GM12878 (cell line): ENCODE results near the gene BOLA2B. TPM values are rescaled to one million over a fixed set of nuclear protein-coding genes. Genes with fewer than 3 reads are reported as not detected.

Experiments used
- ATAC-seq: fragments of 200-7000 bp; cut with Tn5 transposase; 3 replicates; pipeline ENCODE4 v1.9.1; 2020; ENCODE audit warnings: mild to moderate bottlenecking, moderate library complexity
- BruUV-seq: library from RNA; stranded (reverse); fragments of 400-500 nt; replicated peaks from 2 replicates; lab custom pipeline; 2021; lab: Mats Ljungman, UMichigan
- CTCF ChIA-PET: fragments of 300-600 bp; sonication (Branson Sonifier 250); formaldehyde crosslinking; extraction: SDS; loops from one replicate; lab custom pipeline; 2021; ENCODE audit warnings: inconsistent platforms; lab: Yijun Ruan, JAX
- POLR2A ChIA-PET: fragments of 350-600 bp; formaldehyde crosslinking; extraction: SDS; loops from one replicate; lab custom pipeline; 2021; ENCODE audit warnings: inconsistent platforms; lab: Charles Lee
- RAD21 ChIA-PET: fragments of 300-600 bp; sonication (Branson Sonifier 250); formaldehyde crosslinking; loops from one replicate; lab custom pipeline; 2023; ENCODE audit warnings: antibody characterized with exemption; ENCODE audit not compliant: unreplicated experiment; lab: Charles Lee
- SMC1A ChIA-PET: fragments of 300-600 bp; sonication (Branson Sonifier 250); formaldehyde crosslinking; loops from one replicate; lab custom pipeline; 2023; ENCODE audit not compliant: unreplicated experiment, uncharacterized antibody; lab: Charles Lee
- DNase-seq: peaks from one replicate; pipeline ENCODE4 v3.0.0-alpha.2; 2011; ENCODE audit warnings: low read depth, low spot score
- FAIRE-seq: peaks from 3 replicates; lab custom pipeline; 2011; peaks lifted over from hg19 to GRCh38; lab: Jason Lieb, UNC
- H2AFZ ChIP-seq: 2 replicates; pipeline ENCODE4 v1.6.0; 2011; ENCODE audit warnings: low read depth, low read length, control low read depth; ENCODE audit not compliant: control insufficient read depth
- H3K27ac ChIP-seq: 2 replicates; pipeline ENCODE4 v1.5.1; 2011; ENCODE audit warnings: control low read depth; ENCODE audit not compliant: control insufficient read depth, insufficient read depth
- H3K27me3 ChIP-seq, 2 experiments: replicated peaks in 1 of 2; 2 replicates each; pipeline versions ENCODE4 v1.6.0 to v1.6.1; 2011; ENCODE audit warnings: low read length in 1 of 2; ENCODE audit not compliant: control insufficient read depth in 2 of 2, insufficient read depth in 2 of 2
- H3K36me3 ChIP-seq, 2 experiments: 2 replicates each; pipeline ENCODE4 v1.5.1; 2011; ENCODE audit warnings: low read length in 1 of 2; ENCODE audit not compliant: control insufficient read depth in 2 of 2, insufficient read depth in 2 of 2
- H3K4me1 ChIP-seq: 2 replicates; pipeline ENCODE4 v1.6.1; 2011; ENCODE audit warnings: mild to moderate bottlenecking, low read length, moderate library complexity, mixed read lengths; ENCODE audit not compliant: control insufficient read depth, insufficient read depth
- H3K4me2 ChIP-seq: 2 replicates; pipeline ENCODE4 v1.6.0; 2011; ENCODE audit warnings: control low read depth; ENCODE audit not compliant: control insufficient read depth, insufficient read depth
- H3K4me3 ChIP-seq: fragments of 200-600 bp; sonication (generic); 2 replicates; pipeline ENCODE4 v1.5.1; 2016
- H3K79me2 ChIP-seq: 2 replicates; pipeline ENCODE4 v1.6.0; 2011; ENCODE audit warnings: low read length; ENCODE audit not compliant: control insufficient read depth, insufficient read depth
- H3K9ac ChIP-seq: 2 replicates; pipeline ENCODE4 v1.8.0; 2011; ENCODE audit warnings: low read length, control low read depth, mixed read lengths; ENCODE audit not compliant: control insufficient read depth, insufficient read depth
- H3K9me3 ChIP-seq: replicated peaks from 3 replicates; pipeline ENCODE4 v1.5.1; 2011; ENCODE audit warnings: mild to moderate bottlenecking, low read length; ENCODE audit not compliant: control insufficient read depth, insufficient read depth
- H4K20me1 ChIP-seq: 2 replicates; pipeline ENCODE4 v1.6.0; 2011; ENCODE audit not compliant: control insufficient read depth, insufficient read depth
- ATF2 ChIP-seq: IDR thresholded peaks from 2 replicates; pipeline ENCODE4 v1.6.1; 2012; ENCODE audit warnings: low read length, inconsistent platforms
- ATF7 ChIP-seq: fragments of 450-650 bp; IDR thresholded peaks from 2 replicates; pipeline ENCODE4 v1.6.1; 2016; ENCODE audit warnings: low read depth, mild to moderate bottlenecking
- BCLAF1 ChIP-seq: fragments of 450-650 bp; IDR thresholded peaks from 2 replicates; pipeline ENCODE4 v1.6.1; 2017; ENCODE audit warnings: antibody characterized with exemption, mild to moderate bottlenecking, moderate library complexity
- BMI1 ChIP-seq: fragments of 450-650 bp; IDR thresholded peaks from 2 replicates; pipeline ENCODE4 v1.6.1; 2016; ENCODE audit warnings: mild to moderate bottlenecking, moderate library complexity, borderline replicate concordance
- DPF2 ChIP-seq: fragments of 450-650 bp; IDR thresholded peaks from 2 replicates; pipeline ENCODE4 v1.6.1; 2017; ENCODE audit warnings: mild to moderate bottlenecking
- EED ChIP-seq: sonication (generic); IDR thresholded peaks from 2 replicates; pipeline ENCODE4 v1.6.1; 2016; ENCODE audit warnings: antibody characterized with exemption, low read depth
- GABPA ChIP-seq: IDR thresholded peaks from 2 replicates; pipeline ENCODE4 v1.6.1; 2014; ENCODE audit warnings: antibody characterized with exemption, low read depth, mild to moderate bottlenecking, inconsistent platforms
- GATAD2B ChIP-seq: fragments of 450-650 bp; conservative IDR thresholded peaks from 2 replicates; pipeline ENCODE4 v1.6.1; 2017; ENCODE audit warnings: low read depth, mild to moderate bottlenecking, moderate library complexity
- IKZF1 ChIP-seq: fragments of 450-650 bp; conservative IDR thresholded peaks from 2 replicates; pipeline ENCODE4 v1.6.1; 2017; ENCODE audit warnings: antibody characterized with exemption, mild to moderate bottlenecking
- KLF5 ChIP-seq: fragments of 450-650 bp; IDR thresholded peaks from 2 replicates; pipeline ENCODE4 v1.6.1; 2014; ENCODE audit warnings: mild to moderate bottlenecking; ENCODE audit not compliant: partially characterized antibody
- LARP7 ChIP-seq: fragments of 450-650 bp; IDR thresholded peaks from 2 replicates; pipeline ENCODE4 v1.6.1; 2017; ENCODE audit warnings: mild to moderate bottlenecking
- MTA2 ChIP-seq: fragments of 450-650 bp; IDR thresholded peaks from 2 replicates; pipeline ENCODE4 v1.6.1; 2016; ENCODE audit warnings: low read depth, mild to moderate bottlenecking, moderate library complexity
- NR2F1 ChIP-seq: fragments of 450-650 bp; conservative IDR thresholded peaks from 2 replicates; pipeline ENCODE4 v1.6.1; 2017; ENCODE audit warnings: mild to moderate bottlenecking
- PAX5 ChIP-seq: IDR thresholded peaks from 2 replicates; pipeline ENCODE4 v1.6.1; 2011; ENCODE audit warnings: low read depth, low read length, borderline replicate concordance
- POU2F2 ChIP-seq: IDR thresholded peaks from 3 replicates; pipeline ENCODE4 v1.6.1; 2011; ENCODE audit warnings: low read depth, mild to moderate bottlenecking, low read length, borderline replicate concordance
- SKIL ChIP-seq: fragments of 450-650 bp; IDR thresholded peaks from 2 replicates; pipeline ENCODE4 v1.6.1; 2017; ENCODE audit warnings: mild to moderate bottlenecking, low read depth, inconsistent platforms; ENCODE audit not compliant: poor library complexity, severe bottlenecking
- SMARCA5 ChIP-seq: fragments of 450-650 bp; IDR thresholded peaks from 2 replicates; pipeline ENCODE4 v1.6.1; 2017; ENCODE audit warnings: mild to moderate bottlenecking
- SUPT20H ChIP-seq: IDR thresholded peaks from 2 replicates; pipeline ENCODE4 v1.6.1; 2011; ENCODE audit warnings: low read depth, mild to moderate bottlenecking, low read length, moderate library complexity, borderline replicate concordance; ENCODE audit not compliant: control insufficient read depth
- YY1 ChIP-seq: IDR thresholded peaks from 2 replicates; pipeline ENCODE4 v1.6.1; 2011; ENCODE audit warnings: low read depth, mild to moderate bottlenecking, low read length
- ZNF217 ChIP-seq: fragments of 450-650 bp; IDR thresholded peaks from 2 replicates; pipeline ENCODE4 v1.6.1; 2017; ENCODE audit warnings: antibody characterized with exemption, mild to moderate bottlenecking
- WGBS: methylation state at CpG from one replicate; pipeline ENCODE4 v1.1.6; 2016; ENCODE audit warnings: low lambda C conversion rate; ENCODE audit not compliant: insufficient replicate concordance, insufficient coverage; ENCODE audit errors: missing lambda C conversion rate; 5-methylcytosine and 5-hydroxymethylcytosine counted together
- in situ Hi-C: fragments of 300-500 bp; cut with MboI; formaldehyde crosslinking; loops from 9 replicates; pipeline ENCODE4 v1.14.3; 2018; ENCODE audit warnings: mixed read lengths
- intact Hi-C: fragments of 100-400 bp; cut with micrococcal nuclease; formaldehyde crosslinking; loops from one replicate; pipeline ENCODE4 v1.14.2; 2022; ENCODE audit not compliant: unreplicated experiment
- polyA plus RNA-seq, 11 experiments: library from polyadenylated mRNA; depleted of rRNA in 4 of 11; unstranded in 6 of 11; stranded (reverse) in 5 of 11; fragments of >200 nt; fragmentation: Nextera tagmentation in 4 of 11; fragmentation: Illumina TruSeq in 1 of 11; extraction: Ambion mirVana in 4 of 11; extraction: Trizol in 1 of 11; gene quantifications; 1 replicate in 1 of 11; 2 replicates in 10 of 11; pipeline versions ENCODE4 v1.2.1 to v1.2.3, GENCODE V29; 2011 to 2016; ENCODE audit warnings: inconsistent platforms in 2 of 11, missing spikeins in 2 of 11, low read depth in 1 of 11
- total RNA-seq, 4 experiments: library from RNA; depleted of rRNA in 3 of 4; stranded (reverse); fragments of >200 nt in 3 of 4; fragmentation: Illumina TruSeq in 1 of 4; extraction: Trizol in 1 of 4; gene quantifications; 2 replicates each; pipeline versions ENCODE4 v1.2.1 to v1.2.3, GENCODE V29; 2013 to 2021

Gene BOLA2B
- total and polyA plus RNA-seq, 10 of the 15 experiments (the other 5 are each of a cell fraction or from before 2014, with no cell fraction given), result 39.9 to 292 (median 130) TPM

- ChIA-PET CTCF (no interaction called here), RAD21 (no interaction called here)
- peak; percentile 99 for ATAC-seq
- TF ChIP-seq SMARCA5 (peak; percentile 14; the same call in 1 of the 2 replicates), NR2F1 (peak; percentile 80), MTA2 (peak; percentile 83), EED (peak; percentile 93), BMI1 (peak; percentile 77; the same call in 1 of the 2 replicates), PAX5 (peak; percentile 80; the same call in 1 of the 2 replicates), LARP7 (no peak), DPF2 (peak; percentile 98), IKZF1 (peak; percentile 98), SKIL (peak; percentile 57), POU2F2 (0 out of 3 replicates have a peak, but pooled peaks have one; percentile 28), KLF5 (no peak), ATF2 (peak; percentile 71), SUPT20H (no peak), GABPA (peak; percentile 30; the same call in 1 of the 2 replicates), YY1 (no peak), BCLAF1 (no peak), ATF7 (peak; percentile 74), ZNF217 (peak; percentile 84), GATAD2B (peak; percentile 86)
Measured at GRCh38 chr16:30166202-30166902, 27.1 kb downstream of the BOLA2B start.

More at GRCh38 chr16:30166202-30166902, 27.1 kb downstream of the BOLA2B start:
- Histone ChIP-seq H3K9me3 (peaks cover 2% of the 10 kb centered on the region; the same call in 1 of the 3 replicates), H2AFZ (no peak overlapping the region), H3K9ac (no peak overlapping the region), H3K27ac (no peak overlapping the region; the same call in 1 of the 2 replicates), H3K4me2 (peak overlapping the region; percentile 81), H3K4me1 (peaks cover 25% of the 10 kb centered on the region), H3K4me3 (no peak overlapping the region), H3K79me2 (no peaks in the 10 kb centered on the region), H3K36me3 (no peaks in the 10 kb centered on the region), H3K27me3 (no peaks in the 10 kb centered on the region), H4K20me1 (no peaks in the 10 kb centered on the region)
- FAIRE-seq (peak; percentile 90), DNase-seq (peak; percentile 73)
- intact Hi-C loops, result no loop called here
- 61% methylated on average over 11 of the region's 11 CpGs for WGBS
- ChIA-PET POLR2A (no interaction called here), SMC1A (no interaction called here)
- in situ Hi-C loops, result no loop called here
- BruUV-seq, result no TSS peak
